OCI-LY1 (cell line): ENCODE measurements around the gene PAGE2.
"Not testable (repeated sequence)": the region's sequence is repeated elsewhere in the genome, so short reads cannot be mapped to it uniquely, and the experiment has no call there.

Experiments
- H2AFZ ChIP-seq: fragments of 200-600 bp; sonication (generic), shearing (Covaris generic); 2 replicates; pipeline ENCODE4 v1.6.0; 2014; ENCODE audit warnings: antibody characterized with exemption, mild to moderate bottlenecking, low read length
- H3F3A ChIP-seq: fragments of 200-600 bp; sonication (generic), shearing (Covaris generic); 2 replicates; pipeline ENCODE4 v1.6.0; 2014; ENCODE audit warnings: mild to moderate bottlenecking, antibody characterized with exemption, low read length, moderate library complexity; ENCODE audit not compliant: insufficient read depth
- H3K27ac ChIP-seq: fragments of 200-600 bp; sonication (generic); 2 replicates; pipeline ENCODE4 v1.5.1; 2014; ENCODE audit warnings: low read length, mixed run types, mild to moderate bottlenecking, low read depth; ENCODE audit not compliant: poor library complexity, severe bottlenecking
- H3K27me3 ChIP-seq: fragments of 200-600 bp; sonication (generic); 2 replicates; pipeline ENCODE4 v1.6.0; 2014; ENCODE audit warnings: antibody characterized with exemption, mild to moderate bottlenecking, low read length, moderate library complexity; ENCODE audit not compliant: insufficient read depth
- H3K36me3 ChIP-seq: fragments of 200-600 bp; sonication (generic); 2 replicates; pipeline ENCODE4 v1.6.1; 2014; ENCODE audit warnings: mild to moderate bottlenecking, antibody characterized with exemption, low read length, moderate library complexity, mixed read lengths; ENCODE audit not compliant: insufficient read depth
- H3K4me1 ChIP-seq: fragments of 200-600 bp; sonication (generic); 2 replicates; pipeline ENCODE4 v1.5.1; 2014; ENCODE audit warnings: mild to moderate bottlenecking, low read length, moderate library complexity; ENCODE audit not compliant: insufficient read depth, severe bottlenecking
- H3K4me2 ChIP-seq: fragments of 200-600 bp; sonication (generic), shearing (Covaris generic); 2 replicates; pipeline ENCODE4 v1.6.1; 2014; ENCODE audit warnings: low read length
- H3K4me3 ChIP-seq: fragments of 200-600 bp; sonication (generic); 2 replicates; pipeline ENCODE4 v1.5.1; 2014; ENCODE audit warnings: low read length, low read depth, mild to moderate bottlenecking, mixed read lengths; ENCODE audit not compliant: poor library complexity, severe bottlenecking
- H3K79me2 ChIP-seq: fragments of 200-600 bp; shearing (Covaris generic); 2 replicates; pipeline ENCODE4 v1.6.1; 2016; ENCODE audit warnings: mixed run types, low read length, mixed read lengths; ENCODE audit not compliant: insufficient read depth
- H3K9ac ChIP-seq: fragments of 200-600 bp; sonication (generic), shearing (Covaris generic); 2 replicates; pipeline ENCODE4 v1.6.1; 2014; ENCODE audit warnings: mild to moderate bottlenecking, low read length, mixed read lengths
- H3K9me2 ChIP-seq: fragments of 200-600 bp; sonication (generic), shearing (Covaris generic); 2 replicates; pipeline ENCODE4 v1.6.1; 2014; ENCODE audit warnings: low read depth, mild to moderate bottlenecking, low read length, mixed read lengths
- H3K9me3 ChIP-seq: fragments of 200-600 bp; shearing (Covaris generic); 2 replicates; pipeline ENCODE4 v1.6.1; 2014; ENCODE audit warnings: low read length, mixed read lengths
- H4K20me1 ChIP-seq: fragments of 200-600 bp; sonication (generic), shearing (Covaris generic); 2 replicates; pipeline ENCODE4 v1.6.0; 2016; ENCODE audit warnings: mild to moderate bottlenecking, low read length; ENCODE audit not compliant: insufficient read depth
- EZH2 ChIP-seq: fragments of 200-600 bp; sonication (generic), shearing (Covaris generic); IDR thresholded peaks from 2 replicates; pipeline ENCODE4 v1.8.0; 2017; ENCODE audit warnings: borderline replicate concordance, mixed run types, mild to moderate bottlenecking, antibody characterized with exemption, low read length, moderate library complexity, mixed read lengths
- TF ChIP-seq, protein P1 (sequence below): fragments of 200-600 bp; sonication (generic), shearing (Covaris generic); IDR thresholded peaks from 2 replicates; pipeline ENCODE4 v1.5.1; 2017; ENCODE audit warnings: mild to moderate bottlenecking, antibody characterized with exemption, low read length, moderate library complexity, mixed read lengths

Gene PAGE2

GRCh38 chrX:55135171-55135570, 46.4 kb downstream of the PAGE2 start:
- no peaks in the 10 kb centered on the region for H3K9me3 ChIP-seq
- H4K20me1 ChIP-seq, result no peaks in the 10 kb centered on the region
- H2AFZ ChIP-seq, result no peak overlapping the region
- H3K27ac ChIP-seq, result no peak overlapping the region
- no peaks in the 10 kb centered on the region for H3K36me3 ChIP-seq
- H3K9me2 ChIP-seq, result no peaks in the 10 kb centered on the region
- no peaks in the 10 kb centered on the region for H3K4me1 ChIP-seq
- no peak overlapping the region for H3K4me2 ChIP-seq
- no peak overlapping the region for H3K4me3 ChIP-seq
- H3K79me2 ChIP-seq, result no peaks in the 10 kb centered on the region
- no peaks in the 10 kb centered on the region for H3K27me3 ChIP-seq
- TF ChIP-seq, protein P1, sequence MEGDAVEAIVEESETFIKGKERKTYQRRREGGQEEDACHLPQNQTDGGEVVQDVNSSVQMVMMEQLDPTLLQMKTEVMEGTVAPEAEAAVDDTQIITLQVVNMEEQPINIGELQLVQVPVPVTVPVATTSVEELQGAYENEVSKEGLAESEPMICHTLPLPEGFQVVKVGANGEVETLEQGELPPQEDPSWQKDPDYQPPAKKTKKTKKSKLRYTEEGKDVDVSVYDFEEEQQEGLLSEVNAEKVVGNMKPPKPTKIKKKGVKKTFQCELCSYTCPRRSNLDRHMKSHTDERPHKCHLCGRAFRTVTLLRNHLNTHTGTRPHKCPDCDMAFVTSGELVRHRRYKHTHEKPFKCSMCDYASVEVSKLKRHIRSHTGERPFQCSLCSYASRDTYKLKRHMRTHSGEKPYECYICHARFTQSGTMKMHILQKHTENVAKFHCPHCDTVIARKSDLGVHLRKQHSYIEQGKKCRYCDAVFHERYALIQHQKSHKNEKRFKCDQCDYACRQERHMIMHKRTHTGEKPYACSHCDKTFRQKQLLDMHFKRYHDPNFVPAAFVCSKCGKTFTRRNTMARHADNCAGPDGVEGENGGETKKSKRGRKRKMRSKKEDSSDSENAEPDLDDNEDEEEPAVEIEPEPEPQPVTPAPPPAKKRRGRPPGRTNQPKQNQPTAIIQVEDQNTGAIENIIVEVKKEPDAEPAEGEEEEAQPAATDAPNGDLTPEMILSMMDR, result peak; percentile 22; the same call in 1 of the 2 replicates
- TF ChIP-seq EZH2, result no peak
- H3F3A ChIP-seq, result no peaks in the 10 kb centered on the region
- H3K9ac ChIP-seq, result no peak overlapping the region

- H3K4me1 ChIP-seq, H3K4me3 ChIP-seq, H3K9me3 ChIP-seq, H3K4me2 ChIP-seq, H3K9me2 ChIP-seq, H3F3A ChIP-seq, H3K9ac ChIP-seq, H3K79me2 ChIP-seq, H4K20me1 ChIP-seq, H3K27ac ChIP-seq, H3K27me3 ChIP-seq, H2AFZ ChIP-seq, H3K36me3 ChIP-seq: not testable (repeated sequence)
Measured at GRCh38 chrX:55140800-55141199, 52.0 kb downstream of the PAGE2 start.
